Measurements from ENCODE around the gene ZNF555. TPM values are rescaled to one million over a fixed set of nuclear protein-coding genes. Genes with fewer than 3 reads are reported as not detected.
A peak's percentile ranks its signal among the peaks of the same experiment; 100 is the strongest.

Gene ZNF555
- total and polyA plus RNA-seq, 2 of the 13 experiments (the other 11 are each of a cell fraction or from before 2014, with no cell fraction given): 5.0 to 8.0 TPM

- TF ChIP-seq AHR (CRISPR knock-in tag; IDR thresholded peaks at IDR 0.05) (no peak), GATAD2A (CRISPR knock-in tag; IDR thresholded peaks at IDR 0.05) (peak; percentile 55; the same call in 1 of the 2 replicates), SRSF9 (IDR thresholded peaks at IDR 0.05; ENCODE audit: borderline replicate concordance, insufficient read depth, low read depth, low read length, poor library complexity, severe bottlenecking) (no peak), KDM5A (IDR thresholded peaks at IDR 0.05; ENCODE audit: borderline replicate concordance, low read length) (no peak), CCDC6 (CRISPR knock-in tag; IDR thresholded peaks at IDR 0.05) (no peak), ZNF776 (CRISPR knock-in tag; IDR thresholded peaks at IDR 0.05) (no peak), ZNF747 (CRISPR knock-in tag; IDR thresholded peaks at IDR 0.05; ENCODE audit: borderline replicate concordance) (0 out of 2 replicates have a peak, but pooled peaks have one; percentile 50), BORCS8-MEF2B (CRISPR knock-in tag; IDR thresholded peaks at IDR 0.05) (peak; percentile 5; the same call in 1 of the 2 replicates), RXRB (CRISPR knock-in tag; IDR thresholded peaks at IDR 0.05; ENCODE audit: borderline replicate concordance) (peak; percentile 57; the same call in 1 of the 2 replicates), DDIT3 (CRISPR knock-in tag; IDR thresholded peaks at IDR 0.05) (no peak), ARNTL (CRISPR knock-in tag; IDR thresholded peaks at IDR 0.05) (0 out of 2 replicates have a peak, but pooled peaks have one; percentile 32), LRRFIP1 (CRISPR knock-in tag; conservative IDR thresholded peaks at IDR 0.05) (no peak), BATF2 (CRISPR knock-in tag; IDR thresholded peaks at IDR 0.05) (no peak), ZNF580 (CRISPR knock-in tag; IDR thresholded peaks at IDR 0.05; ENCODE audit: borderline replicate concordance, low read depth) (no peak), EEA1 (CRISPR knock-in tag; IDR thresholded peaks at IDR 0.05; ENCODE audit: borderline replicate concordance) (no peak), SRSF4 (IDR thresholded peaks at IDR 0.05; ENCODE audit: low read depth, low read length, poor library complexity, severe bottlenecking) (no peak), RARG (CRISPR knock-in tag; IDR thresholded peaks at IDR 0.05; ENCODE audit: low read depth) (no peak), ZNF276 (CRISPR knock-in tag; IDR thresholded peaks at IDR 0.05; ENCODE audit: low read depth) (no peak), POGZ (CRISPR knock-in tag; IDR thresholded peaks at IDR 0.05) (peak; percentile 55; the same call in 1 of the 2 replicates)
These were observed 30.0 kb upstream of the ZNF555 start (continued) for GRCh38 chr19:2811221-2811722.
